NCI-H226 (cell line): ENCODE results near the gene NKAIN2.
"Not testable (repeated sequence)": the region's sequence is repeated elsewhere in the genome, so short reads cannot be mapped to it uniquely, and the experiment has no call there.

Source experiments
- DNase-seq: peaks from one replicate; pipeline ENCODE4 v3.0.0-alpha.2; 2015

The NKAIN2 gene

DNA sequence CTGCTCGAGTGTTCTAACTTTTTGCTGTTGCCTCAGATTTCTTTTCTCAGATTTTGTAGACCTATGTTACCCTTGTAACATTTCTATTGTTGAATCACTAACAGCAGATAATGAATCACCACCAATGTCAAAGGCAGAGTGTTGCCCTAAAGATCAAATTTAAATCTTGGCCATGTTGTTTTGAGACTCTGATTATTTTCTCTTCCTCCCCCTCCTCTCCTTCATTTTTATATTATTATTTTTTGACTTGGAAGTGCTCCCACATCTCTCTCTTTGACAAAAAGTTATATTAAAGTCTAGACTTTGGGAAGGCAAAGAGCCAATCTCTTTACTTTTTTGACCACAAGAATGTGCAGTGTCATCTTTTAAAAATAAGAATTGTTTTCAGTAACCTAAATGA, 422.7 kb downstream of the NKAIN2 start:
- peak; percentile 49 for DNase-seq

DNA sequence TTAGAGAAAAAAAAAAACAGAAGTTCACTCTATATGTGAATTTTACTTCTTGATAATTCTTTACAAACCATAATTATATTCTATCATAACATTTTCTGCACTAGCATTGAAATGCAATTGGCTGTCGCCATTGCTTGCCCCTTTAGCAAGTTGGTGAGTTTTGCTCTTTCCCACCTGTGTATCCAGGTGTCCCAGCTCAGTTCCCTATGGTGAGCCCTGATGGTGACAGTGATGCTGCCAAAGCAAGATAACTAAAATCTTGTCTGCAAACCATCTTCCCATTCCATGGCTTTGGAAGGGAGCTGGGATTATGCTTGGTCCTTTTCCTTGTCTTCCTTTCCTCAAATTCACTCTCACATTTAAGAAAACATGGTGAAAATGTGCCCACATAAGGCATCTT, 429.6 kb downstream of the NKAIN2 start:
- no peak for DNase-seq

- DNase-seq: no peak
Observed at GRCh38 chr6:124234801-124235200, 431.1 kb downstream of the NKAIN2 start.

GRCh38 chr6:124237911-124238310, 434.2 kb downstream of the NKAIN2 start:
- no peak for DNase-seq

DNA sequence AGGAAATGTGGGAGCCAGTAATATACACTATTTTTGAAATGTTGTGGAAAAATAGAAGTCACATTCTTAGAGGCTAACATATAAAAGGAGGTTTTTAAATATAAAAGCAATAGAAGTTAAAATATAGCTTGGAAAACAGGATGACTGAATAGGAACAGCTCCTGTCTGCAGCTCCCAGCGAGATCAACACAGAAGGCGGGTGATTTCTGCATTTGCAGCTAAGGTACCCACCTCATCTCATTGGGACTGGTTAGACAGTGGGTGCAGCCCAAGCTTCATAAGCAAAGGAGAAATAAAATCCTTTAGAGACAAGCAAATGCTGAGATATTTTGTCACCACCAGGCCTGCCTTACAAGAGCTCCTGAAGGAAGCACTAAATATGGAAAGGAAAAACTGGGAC, 434.7 kb downstream of the NKAIN2 start:
- not testable (repeated sequence) for DNase-seq

DNA sequence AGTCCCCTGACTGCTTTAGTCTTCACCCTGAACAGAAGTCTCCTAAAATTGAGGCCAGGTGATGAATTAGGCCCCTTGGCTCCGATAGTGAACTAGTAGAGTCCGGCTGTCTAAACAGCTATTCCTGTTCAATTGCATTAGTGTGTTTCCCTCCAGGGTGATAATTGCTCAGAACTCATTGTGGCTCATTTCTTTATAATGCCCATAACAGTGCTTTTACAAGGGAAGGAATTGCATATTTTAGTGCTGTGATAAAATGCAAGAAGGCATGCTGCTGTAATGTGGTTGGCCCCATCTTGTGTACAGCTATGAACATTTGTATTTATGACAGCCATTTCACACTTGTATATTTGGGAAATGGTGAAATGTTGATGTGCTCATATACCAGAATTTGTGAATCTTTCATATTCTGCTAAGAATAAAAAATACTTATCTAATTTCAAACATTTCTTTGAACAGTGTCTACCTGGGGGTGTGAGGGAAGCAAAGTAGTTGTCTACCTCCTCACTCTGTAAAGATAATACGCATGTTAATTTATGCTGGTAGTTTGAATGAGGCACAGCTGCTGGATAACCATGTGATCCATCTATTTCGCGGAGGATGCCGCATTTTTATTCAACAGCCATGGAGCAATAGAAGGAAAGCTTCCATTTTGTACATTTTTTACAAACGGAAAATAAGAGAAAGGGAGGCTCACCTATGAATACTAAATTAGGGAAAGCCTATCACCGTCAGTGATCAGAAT, 451.4 kb downstream of the NKAIN2 start:
- no peak for DNase-seq

DNA sequence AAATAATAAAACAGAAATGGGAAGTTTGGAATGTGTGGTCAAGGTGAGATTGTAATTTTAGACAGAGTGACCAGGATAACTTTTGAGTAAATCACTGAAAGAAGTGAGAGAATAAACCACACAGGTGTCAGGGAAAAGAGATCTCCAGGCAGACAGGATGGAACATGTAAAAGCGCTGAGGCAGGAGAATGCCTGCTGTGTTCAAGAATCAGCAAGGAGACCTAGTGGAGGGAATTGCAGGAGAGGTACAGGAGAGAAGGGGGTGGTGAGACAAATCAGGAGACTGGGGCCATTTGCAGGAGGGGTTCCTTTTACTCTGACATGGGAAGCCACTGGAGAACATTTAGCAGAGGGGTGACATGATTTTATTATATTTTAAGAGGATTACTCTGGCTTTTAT, 456.7 kb downstream of the NKAIN2 start:
- DNase-seq: no peak

- DNase-seq: no peak
Observed at GRCh38 chr6:124269733-124270132, 466.1 kb downstream of the NKAIN2 start.

DNA sequence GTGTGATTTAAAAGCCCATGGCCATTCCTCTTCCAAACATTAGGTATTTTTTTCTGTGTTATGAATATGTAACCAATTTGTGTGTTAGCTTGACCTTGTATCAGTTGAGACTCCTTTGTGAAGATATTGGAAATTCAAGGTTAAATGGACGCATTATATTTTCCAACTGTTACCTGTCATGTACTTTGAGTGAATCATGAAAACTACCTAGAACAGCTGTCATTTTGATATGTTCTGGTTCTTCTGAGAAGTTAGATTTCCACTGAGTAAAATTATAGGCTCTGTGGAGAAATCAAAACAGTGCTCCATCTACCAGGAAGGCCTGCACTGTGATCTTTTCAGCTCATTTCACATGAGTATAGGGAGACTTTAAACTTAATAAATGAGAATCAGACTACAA, 470.0 kb downstream of the NKAIN2 start:
- no peak for DNase-seq

DNA sequence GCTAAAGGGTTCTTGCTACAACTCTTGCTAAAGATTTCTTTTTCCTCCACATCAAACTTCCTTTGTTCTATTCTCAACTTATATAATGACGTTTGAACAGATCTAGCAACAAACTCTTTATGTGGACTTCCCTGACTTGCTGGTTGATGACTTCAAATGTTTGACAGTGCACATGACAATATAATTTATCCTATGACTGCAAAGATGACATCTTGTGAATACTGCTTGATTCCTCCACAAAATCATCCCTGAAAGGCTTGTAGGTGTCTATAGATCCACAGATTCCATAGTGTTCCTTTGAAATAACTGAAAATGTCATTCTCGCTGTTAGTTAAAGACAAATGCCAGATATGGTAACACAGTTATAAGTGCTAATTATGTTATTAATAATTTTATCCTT, 478.9 kb downstream of the NKAIN2 start:
- DNase-seq: no peak

DNA sequence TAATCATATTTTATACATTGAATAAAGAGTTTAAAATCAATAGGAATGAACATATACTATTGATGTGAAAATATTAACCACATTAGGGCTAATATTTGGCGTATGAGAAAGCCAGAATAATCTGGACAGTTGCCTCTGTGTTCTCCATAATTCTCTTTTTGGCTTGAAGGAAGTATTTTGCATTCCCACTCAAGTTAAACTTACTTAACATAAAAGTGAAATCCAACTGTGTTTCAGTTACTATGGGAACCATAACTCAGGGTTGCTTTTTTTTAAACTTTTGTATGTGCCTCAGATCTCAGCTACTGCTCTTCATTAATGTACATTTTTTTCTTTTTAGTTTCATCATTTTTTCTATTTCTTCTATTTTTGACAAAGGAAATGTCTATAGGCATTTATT, 479.8 kb downstream of the NKAIN2 start:
- no peak for DNase-seq

DNA sequence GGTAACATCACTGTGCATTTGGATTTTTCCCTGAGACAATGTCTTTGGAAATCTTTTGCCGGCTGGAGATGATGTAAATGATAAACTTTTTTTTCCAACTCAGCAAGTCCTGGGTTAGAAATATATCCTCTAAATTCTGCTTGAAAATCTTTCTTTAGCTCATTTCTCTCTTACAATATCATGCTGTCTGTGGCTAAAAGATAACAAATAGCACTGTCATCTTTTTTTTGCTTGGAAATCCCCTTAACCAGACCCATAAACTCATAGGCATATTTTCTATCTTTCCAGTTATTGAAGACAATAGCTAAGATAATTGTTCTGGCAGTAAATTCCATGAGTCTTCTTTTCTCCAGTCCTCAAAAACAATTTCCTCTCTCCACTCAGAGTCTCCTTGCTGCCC, 481.5 kb downstream of the NKAIN2 start:
- DNase-seq: peak; percentile 4

DNA sequence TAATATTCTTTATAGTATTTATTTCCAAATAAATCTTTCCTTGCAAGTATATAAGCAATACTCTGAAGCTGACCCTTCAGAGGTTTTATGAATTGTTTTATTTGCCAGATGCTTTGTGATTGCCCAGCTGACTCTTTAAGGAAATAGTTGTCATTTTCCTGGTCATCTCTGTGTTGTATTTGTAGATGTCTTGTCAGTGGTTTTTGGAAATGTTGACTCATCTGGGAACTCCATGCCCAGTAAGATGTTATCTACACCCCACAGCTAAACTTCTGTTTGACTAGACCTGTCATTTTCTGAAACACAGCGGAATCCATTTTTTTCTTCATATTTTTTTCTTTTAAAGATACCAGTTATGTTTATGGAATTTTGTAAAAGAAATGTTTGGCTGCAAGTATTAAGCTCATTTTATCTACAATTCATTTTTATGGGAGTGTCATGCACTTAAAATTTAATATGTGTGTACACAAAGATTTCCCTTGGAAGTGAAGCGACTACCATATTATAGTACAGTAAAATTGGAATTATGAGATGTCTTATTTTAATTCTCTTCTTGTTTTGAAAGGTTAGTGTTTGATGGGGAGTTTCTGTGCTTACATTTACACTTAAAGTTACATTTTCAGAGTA, 491.0 kb downstream of the NKAIN2 start:
- DNase-seq: no peak

DNA sequence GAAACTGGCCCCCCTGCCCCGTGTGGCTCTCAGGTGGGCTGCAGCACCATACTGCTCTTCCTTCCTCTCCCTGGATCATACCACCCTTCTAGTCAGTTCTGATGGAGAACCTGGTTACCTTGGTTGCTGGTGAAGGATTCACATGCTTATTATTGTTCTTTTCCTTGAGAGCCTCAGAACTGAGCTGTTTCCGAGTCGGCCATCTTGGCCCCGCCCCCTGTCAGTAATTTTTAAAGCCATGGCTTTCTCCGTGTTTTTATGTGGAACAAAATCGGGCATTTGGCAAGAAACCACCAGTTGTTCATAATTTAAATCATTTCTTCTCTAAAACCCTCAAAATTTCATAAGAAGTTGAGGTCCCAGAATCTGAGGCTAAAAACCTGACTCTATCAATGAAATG, 493.8 kb downstream of the NKAIN2 start:
- DNase-seq: no peak

DNA sequence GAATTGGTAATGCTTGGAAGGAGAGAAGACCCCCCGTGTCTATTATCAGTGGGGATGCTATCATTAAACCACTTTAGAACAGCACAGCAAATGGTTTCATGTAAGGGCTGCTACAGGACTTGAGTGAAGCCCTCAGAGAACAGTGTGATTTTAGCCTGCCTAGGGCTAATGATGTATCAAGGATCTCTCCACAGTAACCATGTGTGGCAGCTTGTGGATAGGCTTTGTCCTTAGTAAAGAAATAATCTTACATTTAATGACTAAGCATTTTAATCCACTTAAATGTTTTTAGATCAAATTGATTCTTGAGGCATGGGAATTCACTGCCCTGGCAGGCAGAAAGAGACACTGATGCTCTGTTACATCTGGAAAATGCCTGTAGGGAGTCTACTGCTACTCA, 495.1 kb downstream of the NKAIN2 start:
- no peak for DNase-seq

DNA sequence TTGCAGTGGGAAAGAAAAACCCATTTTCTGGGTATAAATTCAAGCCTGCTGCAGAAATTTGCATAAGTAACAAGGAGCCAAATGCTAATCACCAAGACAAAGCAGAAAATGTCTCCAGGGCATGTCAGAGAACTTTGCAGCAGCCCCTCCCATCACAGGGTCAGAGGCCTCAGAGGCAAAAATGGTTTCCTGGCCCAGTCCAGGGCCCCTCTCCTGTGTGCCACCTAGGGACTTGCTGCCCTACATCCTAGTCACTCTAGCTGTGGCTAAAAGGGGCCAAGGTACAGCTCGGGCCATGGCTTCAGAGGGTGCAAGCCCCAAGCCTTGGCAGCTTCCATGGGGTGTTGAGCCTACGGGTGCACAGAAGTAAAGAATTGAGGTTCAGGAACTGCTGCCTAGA, 497.2 kb downstream of the NKAIN2 start:
- not testable (repeated sequence) for DNase-seq

GRCh38 chr6:124303971-124304370, 500.3 kb downstream of the NKAIN2 start:
- no peak for DNase-seq

- no peak for DNase-seq
Observed at GRCh38 chr6:124310139-124310538, 506.5 kb downstream of the NKAIN2 start.

DNA sequence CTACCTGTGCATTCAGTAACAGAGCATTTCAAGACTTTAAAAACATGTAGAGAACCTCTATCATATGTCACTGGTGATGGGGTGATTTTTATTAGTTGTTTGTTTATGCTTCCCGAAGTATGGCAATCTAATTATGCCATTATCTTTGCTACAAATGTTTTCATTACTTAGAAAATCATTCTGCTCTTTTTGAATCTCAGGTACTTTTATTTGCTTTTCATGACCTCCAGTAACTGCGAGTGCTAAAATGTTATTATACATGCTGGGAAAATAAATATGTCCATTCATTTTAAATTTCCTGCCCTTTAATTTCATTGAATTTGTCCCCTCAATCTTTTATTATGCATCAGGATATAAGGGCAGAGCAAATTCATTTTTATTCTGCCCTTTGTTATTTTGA, 515.7 kb downstream of the NKAIN2 start:
- DNase-seq: no peak

DNA sequence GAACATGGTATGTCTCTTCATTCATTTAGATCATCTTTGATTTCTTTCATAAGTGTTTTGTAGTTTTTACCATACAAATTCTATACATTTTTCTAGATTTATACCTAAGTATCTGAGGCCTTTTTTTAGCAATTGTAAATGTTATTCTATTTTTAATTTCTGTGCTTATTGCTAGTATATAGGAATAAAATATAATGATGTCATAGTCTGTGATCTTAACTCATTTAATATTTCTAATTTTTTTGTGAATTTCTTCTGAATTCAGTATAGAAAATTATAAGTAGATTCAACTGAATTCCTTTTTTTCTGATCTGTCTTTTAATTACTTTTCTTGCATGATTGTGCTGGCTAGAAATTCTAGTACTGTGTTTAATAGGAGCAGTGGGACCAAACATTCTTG, 520.6 kb downstream of the NKAIN2 start:
- no peak for DNase-seq

DNA sequence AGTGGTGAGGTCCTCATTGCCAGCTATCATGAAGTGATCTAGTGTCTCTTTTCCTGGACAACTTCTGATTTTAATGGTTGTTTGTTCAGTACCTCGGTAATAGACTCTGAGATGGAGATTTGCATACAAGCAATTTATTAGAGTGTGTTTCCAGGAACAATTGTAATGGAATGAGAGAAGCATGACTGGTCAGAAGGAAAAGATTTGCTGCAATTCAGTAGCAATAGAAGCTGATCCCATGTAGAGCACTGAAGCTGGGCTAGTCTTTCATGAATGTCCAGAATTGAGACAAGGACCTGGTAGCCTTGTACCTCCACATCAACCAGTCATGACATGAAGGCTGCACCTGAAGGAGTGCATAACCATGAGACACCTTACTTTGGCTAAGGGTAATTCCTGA, 526.5 kb downstream of the NKAIN2 start:
- no peak for DNase-seq

GRCh38 chr6:124334359-124334758, 530.7 kb downstream of the NKAIN2 start:
- no peak for DNase-seq

- no peak for DNase-seq
Observed at GRCh38 chr6:124339610-124340334, 536.1 kb downstream of the NKAIN2 start.

DNA sequence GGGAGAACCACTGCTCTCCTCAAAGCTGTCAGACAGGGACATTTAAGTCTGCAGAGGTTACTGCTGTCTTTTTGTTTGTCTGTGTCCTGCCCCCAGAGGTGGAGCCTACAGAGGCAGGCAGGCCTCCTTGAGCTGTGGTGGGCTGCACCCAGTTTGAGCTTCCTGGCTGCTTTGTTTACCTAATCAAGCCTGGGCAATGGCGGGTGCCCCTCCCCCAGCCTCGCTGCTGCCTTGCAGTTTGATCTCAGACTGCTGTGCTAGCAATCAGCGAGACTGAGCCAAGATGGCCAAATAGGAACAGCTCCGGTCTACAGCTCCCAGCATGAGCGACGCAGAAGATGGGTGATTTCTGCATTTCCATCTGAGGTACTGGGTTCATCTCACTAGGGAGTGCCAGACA, 544.7 kb downstream of the NKAIN2 start:
- not testable (repeated sequence) for DNase-seq
